Forelimb muscle (tissue), 1 donor: Measurements from ENCODE around the gene NEK6. TPM values are rescaled to one million over a fixed set of nuclear protein-coding genes. Genes with fewer than 3 reads are reported as not detected.

Source experiments
- DNase-seq: peaks from one replicate; pipeline ENCODE4 v3.0.0-alpha.2; 2013; ENCODE audit warnings: low read depth
- polyA plus RNA-seq: library from polyadenylated mRNA; unstranded; fragments of 120-200 nt; gene quantifications from one replicate; pipeline ENCODE4 v1.2.1, GENCODE V29; 2013; ENCODE audit not compliant: insufficient read length

The NEK6 gene
- polyA plus RNA-seq, 1 donor, result 30.5 TPM

DNA sequence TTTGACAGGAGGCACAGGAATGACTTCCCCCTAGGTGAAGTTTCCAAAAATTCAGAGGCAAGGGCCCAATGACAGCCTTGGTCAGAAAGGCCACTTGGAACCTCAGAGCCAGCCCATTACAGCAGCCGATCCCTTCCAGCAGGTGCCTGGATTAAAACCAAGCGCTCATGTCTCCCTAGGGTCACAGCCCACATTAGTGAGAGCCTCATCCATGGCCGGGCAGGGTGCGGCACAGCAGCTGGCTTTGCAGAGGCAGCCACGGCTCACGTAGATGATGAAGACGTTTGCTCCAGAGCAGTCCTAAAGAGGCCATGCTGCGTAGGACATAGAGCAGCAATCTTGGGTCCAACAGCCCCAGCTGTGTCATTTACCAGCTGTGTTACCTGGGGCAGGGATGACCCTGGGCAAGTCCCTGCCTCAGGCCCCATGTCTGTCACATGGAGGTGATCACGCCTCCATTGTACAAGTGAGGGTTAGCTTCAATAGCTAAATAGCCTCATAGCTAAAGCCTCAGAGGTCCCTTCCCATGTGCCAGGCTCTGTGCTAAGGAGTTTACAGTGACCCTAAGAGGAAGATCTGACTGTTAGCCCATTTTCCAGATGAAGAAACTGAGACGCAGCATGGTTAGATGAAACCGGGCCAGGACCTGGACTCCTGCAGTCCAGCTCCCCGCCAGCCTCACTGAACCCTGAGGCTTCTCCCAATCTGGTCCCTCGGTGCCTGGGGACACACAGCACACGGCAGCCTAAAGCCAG, 39.2 kb downstream of the NEK6 start:
- no peak for DNase-seq

DNA sequence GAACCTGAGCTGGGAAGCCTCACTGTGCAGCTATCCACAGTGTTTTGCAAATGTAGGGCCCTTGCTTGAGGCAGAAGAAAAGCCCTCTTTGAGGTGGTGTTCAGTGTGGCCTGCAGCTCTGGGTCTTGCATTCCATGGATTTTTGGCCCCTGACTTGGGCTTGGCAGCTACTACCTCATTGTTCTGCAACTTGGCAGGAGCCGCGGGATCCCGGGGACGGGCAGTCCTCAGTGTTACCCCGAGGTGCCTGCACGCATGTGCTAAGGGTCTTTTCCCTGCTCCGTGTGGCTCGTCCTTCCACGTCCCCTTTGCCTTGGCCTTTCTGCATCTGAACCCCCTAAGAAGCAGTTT, 39.8 kb downstream of the NEK6 start:
- no peak for DNase-seq

DNA sequence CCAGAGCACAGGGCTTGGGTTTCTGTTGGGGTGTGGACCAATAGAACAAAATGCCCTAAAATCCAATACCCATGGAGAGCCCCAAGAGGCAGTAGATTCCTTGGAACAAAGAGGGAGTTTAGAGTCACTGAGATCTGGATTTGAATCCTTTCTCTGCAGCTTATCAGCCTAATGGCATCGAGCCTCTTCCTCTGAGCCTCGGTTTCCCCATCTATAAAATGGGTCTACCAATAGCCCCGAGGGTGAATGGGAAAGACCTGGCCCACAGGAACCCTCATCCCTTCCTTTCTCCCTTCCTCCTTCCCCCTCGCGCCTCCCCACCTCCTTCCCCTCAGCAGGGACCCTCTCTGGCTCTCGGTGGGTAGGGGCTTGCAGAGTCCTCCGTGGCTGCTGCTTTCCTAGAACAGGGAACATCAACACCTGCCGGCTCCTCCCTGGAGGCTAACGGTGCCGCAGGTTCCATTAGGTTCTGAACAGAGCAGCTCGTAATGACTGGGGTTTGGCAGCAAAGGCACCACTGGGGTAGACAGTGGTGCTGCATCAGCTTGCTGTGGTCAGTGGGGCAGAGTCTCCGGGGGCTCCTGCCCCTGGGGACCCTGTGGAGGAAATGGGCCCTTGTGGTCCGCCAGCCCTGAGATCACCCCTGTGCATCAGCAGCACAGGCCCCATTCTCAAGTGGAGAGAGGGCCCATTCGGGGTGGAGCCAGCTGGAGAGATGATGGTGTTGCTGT, 40.3 kb downstream of the NEK6 start:
- DNase-seq, result no peak

DNA sequence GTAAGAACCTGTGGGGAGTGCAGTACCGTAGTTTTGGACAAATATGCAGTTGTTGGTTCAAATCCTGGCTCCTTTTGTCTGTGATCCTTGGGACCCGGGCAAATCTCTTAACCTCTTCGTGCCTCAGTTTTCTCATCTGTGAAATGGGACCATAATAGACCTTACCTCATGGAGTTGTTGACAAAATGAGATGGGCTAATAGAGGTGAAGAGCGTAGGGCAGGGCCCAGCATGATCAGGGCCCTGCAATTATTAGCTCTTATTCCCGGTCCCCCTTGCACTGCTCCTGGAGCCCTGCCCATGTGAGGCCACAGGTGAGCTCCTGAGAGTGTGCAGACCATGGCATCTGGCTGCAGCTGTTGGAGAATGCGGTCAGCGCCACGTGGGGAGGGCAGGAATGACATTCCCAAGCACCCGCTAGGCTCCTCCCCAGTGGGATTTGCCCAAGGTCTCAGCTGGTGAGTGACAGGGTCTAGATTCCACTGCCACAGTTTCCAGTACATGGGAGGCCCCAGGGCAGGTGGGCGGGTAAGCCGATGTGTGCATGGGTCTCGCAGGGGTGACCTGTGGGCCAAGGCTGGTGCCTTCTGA, 41.0 kb downstream of the NEK6 start:
- DNase-seq, result no peak

DNA sequence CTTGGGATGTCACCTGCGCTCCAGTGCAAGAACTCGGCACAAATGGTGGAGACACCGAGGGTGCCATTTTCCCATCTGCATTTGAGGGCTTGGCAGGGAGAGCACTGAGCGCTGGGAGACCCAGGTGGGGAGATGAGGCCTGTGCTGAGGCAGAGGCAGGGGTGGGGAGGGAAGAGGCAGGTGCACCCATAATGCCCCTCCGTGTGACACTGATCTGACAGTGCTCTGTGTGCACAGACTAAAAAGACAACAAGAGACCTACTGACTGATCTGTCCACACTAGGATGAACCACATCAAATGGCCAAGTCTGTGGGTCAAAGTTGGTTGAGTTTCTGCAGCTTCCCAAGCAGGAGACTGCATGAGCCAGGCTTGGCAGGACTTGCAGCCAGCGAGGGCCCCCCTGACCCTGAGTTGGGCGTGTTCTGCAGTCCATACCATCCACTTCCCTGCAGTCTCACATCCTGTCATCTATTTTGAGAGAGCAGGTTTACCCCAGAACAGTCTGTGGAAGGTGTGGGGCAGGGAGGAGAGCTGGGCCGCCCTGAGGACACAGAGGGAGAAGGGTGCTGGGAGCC, 41.9 kb downstream of the NEK6 start:
- DNase-seq, result no peak

DNA sequence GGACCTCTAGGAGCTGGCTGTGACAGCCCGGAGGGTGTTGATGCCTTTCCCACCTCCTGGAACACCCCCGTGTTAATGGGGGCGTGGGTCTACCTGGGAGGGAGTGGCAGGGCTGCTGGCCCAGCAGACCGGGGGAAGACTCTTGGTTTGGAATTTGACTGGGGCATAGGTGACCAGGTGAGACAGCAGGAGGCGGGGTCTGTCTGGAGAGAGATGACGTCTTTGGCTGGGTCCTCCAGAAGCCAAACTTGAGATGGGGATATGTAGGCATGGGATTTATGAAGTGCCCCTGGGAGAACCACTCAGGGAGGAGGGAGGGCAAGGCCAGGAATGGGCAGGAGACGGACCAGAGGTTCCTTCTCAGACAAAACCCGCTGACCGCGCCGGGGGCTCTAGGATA, 42.6 kb downstream of the NEK6 start:
- no peak for DNase-seq

DNA sequence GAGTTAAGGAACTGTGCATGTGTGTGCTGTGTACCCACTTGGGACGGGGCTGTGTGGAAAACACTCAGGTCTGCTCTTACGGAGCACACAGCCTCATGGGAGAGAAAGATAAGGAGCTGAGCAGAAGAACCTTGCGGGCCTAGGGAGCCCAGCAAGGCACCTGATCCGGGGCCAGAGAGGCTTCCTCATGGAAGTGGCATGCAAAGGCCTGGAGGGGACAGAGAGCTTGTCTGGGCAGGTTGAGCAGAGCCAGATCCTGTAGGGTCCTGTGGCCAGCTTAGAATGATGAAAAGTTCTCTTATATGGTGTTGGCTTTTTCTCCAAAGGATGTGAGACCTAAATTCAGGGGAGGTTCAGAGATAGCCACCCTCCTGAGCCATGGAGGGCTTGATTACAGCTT, 45.2 kb downstream of the NEK6 start:
- DNase-seq, result no peak

DNA sequence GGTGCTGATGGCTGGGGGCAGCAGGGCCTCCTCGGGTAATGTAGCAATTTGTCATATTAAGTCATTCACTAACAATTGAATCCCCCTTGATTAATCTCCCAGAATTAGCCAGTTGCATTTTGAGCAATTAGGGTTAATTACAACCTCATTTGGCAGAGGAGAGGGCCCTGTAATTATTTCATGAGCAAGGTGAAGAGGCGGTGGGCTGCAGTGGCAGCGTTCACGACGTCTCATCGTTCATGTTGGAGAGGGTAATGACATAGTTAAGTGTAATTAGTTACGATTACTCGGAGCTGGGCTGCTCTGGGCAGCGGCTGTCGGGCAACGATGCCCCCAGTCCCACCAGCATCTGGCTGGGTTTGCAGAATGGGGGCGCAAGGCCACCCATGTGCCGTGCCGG, 46.0 kb downstream of the NEK6 start:
- DNase-seq, result no peak

DNA sequence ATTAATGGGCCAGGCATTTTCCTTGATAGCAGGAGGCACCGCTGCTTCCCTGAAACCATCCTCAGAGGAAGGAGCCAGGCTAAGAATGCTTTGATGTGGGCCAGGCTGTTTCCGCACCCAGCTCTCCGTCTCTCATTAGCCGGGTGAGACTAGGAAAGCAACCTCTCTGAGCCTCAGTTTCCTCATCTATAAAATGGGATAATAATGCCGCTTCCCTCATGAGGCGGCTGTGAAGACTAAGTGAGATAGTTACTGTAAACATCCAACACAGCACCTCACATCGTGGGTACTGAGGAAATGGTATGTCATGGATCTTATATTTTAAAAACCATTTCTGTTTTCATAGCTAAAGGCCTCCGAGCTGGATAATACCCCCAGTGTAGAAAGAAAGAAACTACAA, 46.5 kb downstream of the NEK6 start:
- DNase-seq, result no peak

DNA sequence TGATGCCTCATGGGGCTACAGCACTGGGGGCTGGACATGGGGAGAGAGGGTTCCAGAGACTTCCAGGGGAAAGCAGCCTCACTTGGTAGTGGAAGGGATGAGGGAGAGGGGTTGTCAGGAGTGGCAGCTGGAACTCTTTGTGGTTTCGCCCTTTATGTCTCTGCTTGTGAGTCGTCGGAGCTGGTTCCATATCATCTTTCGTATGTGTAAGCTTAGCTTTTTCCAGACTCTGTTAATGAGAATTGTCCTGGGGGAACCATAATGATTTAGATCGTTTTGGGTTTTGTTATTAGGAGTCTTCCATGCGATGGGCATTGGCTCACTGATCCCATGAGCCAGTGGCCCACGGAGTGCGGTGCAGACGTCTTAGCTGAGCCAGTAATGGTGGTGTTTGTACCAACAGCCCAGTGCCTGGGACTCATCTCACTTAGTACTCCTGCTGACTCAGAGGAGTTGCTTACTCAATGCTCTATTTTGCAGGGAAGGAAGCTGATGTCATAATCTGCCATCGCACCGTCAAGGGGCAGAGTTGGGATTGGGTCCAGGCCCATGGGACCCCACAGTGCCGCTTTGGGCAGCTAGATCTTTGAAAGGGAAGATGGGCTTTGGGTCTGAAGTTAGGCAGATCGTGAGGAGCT, 48.5 kb downstream of the NEK6 start:
- no peak for DNase-seq

DNA sequence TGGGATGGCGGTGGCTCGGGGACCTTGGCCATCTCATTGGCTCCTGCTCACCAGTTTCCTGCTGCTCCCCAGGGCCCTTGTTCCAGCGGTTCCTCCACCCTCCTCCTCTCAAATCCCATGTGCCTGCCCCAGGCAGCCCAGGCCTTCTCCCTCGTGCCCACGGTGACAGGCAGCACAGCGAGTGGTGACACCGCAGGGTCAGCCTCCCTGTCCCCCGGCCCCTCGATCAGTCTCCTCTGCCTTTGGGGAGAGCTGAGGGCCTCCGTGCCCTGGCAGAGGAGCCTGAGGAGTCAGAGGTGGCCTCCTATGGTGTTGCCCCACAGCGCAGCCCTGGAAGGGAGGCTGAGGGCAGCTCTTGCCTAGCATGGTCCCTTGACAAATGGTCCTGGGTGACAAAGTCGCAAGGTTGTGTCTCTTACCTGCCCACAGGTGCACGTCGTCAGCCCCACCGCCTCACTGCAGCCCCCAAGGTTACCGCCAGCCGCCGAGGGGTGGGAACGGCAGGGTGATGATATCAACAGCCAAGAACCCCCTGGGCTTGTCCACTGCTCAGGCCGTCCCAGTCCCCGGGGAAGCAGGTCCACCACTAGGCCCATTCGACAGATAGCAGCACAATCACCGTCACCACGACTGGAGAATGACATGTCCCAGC, 49.8 kb downstream of the NEK6 start:
- DNase-seq, result no peak

DNA sequence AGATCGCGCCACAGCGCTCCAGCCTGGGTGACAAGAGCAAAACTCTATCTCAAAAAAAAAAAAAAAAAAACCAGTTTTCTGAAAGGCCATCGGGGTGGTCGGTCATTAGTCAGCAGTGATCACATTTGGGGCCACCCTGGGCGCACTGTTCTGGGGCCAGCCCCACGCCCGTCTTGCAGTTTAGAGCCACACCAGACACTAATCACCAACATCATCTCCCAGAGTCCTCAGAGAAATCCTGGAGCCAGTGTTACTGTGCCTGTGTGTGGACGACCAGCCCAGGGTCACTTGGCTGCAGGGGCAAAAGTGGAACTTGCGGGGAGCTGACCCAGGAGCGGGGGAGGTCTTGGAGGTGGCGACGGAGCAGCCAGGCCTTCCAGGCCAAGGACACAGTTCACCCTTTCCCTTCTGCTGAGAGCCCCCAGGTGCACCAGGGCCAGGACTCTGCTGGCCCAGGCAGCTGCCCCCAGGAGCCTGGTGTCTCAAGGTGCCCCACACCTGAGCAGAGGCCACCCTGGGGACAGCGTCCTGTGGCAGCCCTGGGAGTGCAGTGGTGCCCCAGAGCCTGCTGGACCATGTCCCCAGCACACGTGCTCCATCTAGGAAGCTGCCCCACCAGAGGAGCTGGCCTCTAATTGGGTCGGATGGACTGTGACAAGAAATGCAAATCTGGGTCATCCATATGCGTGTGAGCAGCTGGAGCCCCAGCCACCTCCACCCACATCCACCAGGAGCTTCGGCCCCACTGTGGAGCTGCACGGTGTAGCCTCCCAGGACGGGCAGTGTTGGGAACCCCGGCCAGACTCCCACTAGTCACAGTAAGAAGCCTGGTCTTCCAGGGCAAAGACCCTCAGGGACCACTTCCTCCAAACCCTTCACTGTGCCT, 51.1 kb downstream of the NEK6 start:
- no peak for DNase-seq

DNA sequence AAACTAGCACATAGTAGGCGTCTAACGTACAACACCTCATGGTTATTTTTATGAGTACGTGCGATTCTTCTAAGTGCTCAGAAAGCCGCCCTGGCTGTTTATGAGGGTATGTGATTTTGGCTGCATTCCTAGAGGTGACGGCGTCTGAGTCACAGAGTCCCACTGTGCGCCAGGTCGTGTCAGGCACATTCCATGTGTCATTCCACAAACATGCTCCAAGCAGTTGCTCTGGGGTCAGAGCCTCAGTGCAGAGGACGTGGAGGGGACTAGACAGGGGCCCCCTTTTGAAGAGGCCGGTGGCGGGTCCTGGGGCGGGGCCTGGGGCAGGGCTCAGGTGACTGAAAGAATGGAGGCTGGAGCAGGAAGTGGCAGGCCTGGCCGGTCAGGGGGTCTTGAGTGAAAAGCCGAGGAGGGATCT, 51.9 kb downstream of the NEK6 start:
- no peak for DNase-seq

DNA sequence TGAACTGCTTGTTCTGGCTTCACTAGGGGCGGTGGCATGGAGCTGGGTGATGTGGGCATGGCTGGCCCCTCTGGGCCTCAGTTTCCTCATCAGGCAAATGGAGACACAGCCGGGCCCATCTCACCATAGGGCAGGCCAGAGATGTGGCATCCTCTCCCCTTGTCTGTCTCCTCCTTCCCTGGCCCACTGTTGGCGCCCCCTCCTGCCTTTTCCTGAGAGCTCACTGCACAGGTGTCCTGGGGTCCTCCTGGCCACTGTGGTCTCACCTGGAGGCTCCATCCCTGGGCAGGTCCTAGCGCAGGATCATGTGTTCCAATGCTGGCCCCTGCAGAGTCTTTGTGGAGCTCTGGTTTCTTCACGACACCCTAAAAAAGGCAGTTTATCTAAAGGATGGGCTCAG, 53.5 kb downstream of the NEK6 start:
- no peak for DNase-seq

DNA sequence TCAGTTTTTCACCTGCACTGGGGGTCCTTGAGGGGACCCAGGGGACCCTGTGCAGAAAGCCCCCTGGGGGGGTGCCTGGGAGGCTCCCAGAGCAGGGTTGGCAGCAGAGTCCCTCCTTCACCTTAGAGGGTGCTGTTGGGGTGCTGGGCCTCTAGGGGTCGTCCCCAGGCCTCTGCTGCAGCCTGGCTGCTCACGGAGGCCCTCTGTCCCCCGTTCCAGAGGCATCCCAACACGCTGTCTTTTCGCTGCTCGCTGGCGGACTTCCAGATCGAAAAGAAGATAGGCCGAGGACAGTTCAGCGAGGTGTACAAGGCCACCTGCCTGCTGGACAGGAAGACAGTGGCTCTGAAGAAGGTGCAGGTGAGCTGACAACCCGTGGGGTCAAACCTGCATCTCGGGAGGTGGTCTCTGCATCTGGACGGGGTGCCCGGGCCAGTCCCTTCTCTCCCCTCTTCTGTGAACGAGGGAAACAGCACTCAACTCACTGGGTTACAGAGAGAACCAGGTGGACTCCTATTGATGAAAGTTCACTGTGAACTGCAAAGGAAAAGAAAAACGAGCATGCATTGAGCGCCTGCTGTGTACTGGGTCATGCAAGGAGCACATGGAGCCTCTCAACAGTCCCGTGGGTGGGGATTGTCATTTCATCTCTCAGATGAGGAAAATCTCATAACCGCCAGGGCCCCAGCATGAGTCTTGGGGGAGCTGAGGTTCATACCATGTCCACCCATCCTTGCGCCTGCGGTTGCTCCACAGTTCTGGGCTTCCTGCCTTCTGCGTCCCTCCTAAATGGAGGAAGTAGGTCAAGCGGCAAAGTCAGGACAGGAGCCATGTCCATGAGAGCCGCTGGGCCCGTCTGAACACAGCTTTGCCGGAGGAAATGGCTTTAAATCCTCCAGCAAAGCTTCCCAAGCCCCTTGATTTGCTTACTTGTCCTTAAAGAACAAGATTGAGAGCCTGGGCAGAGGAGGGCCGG, 54.8 kb downstream of the NEK6 start:
- DNase-seq, result no peak

DNA sequence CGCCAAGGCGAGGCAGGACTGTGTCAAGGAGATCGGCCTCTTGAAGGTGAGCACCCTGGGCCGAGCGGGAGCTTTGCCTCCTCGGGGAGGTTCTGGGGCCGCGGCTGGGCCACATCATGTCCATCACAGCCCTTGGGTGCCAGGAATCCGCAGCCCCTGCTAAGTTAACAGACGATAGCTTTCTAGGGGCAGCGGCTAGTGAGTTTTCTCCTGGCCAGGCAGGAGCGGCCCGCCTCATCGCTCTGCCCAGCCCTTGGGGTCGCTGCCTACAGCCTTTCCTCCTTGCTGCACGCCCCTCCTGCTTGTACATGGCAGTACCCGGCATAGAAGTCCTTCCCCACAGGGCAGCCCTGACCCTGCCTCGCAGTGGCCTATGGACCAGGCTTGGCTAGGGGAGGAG, 56.2 kb downstream of the NEK6 start:
- DNase-seq, result no peak

DNA sequence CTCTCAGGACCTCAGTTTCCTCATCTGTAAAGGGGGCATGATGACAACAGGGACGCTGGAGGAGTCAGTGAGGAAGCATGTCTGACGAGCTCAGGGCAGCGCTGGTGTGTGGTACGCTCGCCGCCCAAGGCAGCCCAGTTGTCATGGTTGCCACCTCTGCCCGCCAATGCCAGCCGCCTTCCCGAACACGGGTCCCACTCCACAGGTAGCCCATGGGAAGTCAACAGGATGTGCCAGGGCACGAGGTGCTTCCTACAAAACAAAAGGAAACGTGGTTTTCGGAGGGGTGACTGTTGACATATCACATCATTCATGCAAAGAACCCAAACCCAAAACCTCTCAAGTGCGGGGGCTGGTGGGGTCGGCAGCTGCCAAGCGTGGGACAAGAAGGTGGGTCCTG, 58.1 kb downstream of the NEK6 start:
- no peak for DNase-seq

DNA sequence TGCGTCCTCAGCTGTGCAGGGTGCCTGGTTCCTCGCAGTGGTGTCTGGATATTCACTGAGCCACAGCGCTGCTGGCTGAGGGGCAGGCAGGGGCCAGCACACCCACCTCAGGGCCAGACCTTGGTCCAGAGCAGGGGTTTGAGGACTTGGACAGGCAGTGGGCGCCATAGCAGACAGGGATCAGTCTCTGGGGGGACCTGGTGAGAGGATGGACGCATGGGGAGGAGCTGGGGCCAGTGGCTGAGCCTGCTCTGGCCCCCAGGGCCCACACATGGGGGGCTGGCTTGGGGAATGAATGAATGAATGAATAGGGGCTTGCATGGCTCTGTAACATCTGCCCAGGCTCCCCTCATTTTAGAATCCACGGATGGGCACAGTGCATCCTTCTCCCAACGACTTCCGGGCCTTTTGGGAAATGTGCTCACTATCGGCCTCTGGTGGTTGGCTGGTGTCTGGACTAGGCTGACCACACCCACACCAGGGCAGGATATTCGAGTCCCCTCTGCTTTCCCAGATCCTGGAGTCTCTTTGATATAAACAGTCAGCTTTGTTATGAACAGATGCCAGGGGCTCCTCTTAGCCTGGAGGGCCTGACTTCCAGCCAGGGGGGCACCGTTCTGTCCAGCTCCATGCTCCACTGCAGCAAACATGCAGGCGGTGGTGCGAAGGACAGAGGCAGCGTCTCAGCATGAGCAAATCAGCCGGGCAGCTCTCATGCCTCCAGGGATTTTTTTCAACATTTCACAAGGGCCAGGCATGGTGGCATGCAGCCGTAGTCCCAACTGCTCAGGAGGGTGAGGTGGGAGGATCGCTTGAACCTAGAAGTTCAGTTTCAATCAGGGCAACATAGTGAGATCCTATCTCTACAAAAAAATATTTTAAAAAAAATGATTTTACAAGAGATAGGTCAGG, 62.6 kb downstream of the NEK6 start:
- no peak for DNase-seq

DNA sequence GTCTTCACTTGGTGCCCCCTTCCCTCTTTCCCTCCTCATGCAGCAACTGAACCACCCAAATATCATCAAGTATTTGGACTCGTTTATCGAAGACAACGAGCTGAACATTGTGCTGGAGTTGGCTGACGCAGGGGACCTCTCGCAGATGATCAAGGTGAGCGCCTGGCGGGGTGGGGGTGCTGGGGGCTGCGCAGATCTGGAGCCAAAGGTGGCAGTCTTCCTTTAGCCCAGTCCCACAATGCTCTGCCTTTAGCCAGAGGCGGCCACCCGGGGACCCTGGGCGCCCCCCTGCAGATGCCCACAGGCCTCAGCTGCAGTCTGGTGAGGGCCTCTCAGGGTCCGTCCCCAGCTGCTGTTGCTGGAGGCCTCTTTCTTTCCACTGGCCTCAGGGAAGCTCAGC, 63.7 kb downstream of the NEK6 start:
- DNase-seq, result no peak
